GM23338 (cell line): Measurements from ENCODE around the gene MAP4K5. TPM values are rescaled to one million over a fixed set of nuclear protein-coding genes. Genes with fewer than 3 reads are reported as not detected.

Source experiments
- ATAC-seq: fragments of 200-7000 bp; cut with Tn5 transposase; 3 replicates; pipeline ENCODE4 v1.9.1; 2020
- DNase-seq: peaks from one replicate; pipeline ENCODE4 v3.0.0-alpha.2; 2015; ENCODE audit warnings: low spot score
- H2AFZ ChIP-seq: fragments of 200-600 bp; sonication (generic); 2 replicates; pipeline ENCODE4 v1.8.0; 2016; ENCODE audit warnings: antibody characterized with exemption, mild to moderate bottlenecking, moderate library complexity
- H3F3A ChIP-seq: fragments of 200-600 bp; sonication (generic); replicated peaks from 2 replicates; pipeline ENCODE4 v1.8.0; 2017; ENCODE audit warnings: antibody characterized with exemption, mixed run types, low read depth
- H3K27ac ChIP-seq: fragments of 200-600 bp; sonication (generic); 2 replicates; pipeline ENCODE4 v1.6.1; 2016; ENCODE audit warnings: low read depth
- H3K27me3 ChIP-seq: fragments of 200-600 bp; sonication (generic); 2 replicates; pipeline ENCODE4 v1.8.0; 2016; ENCODE audit warnings: mild to moderate bottlenecking, mixed run types, moderate library complexity; ENCODE audit not compliant: insufficient read depth
- H3K36me3 ChIP-seq: fragments of 200-600 bp; sonication (generic); 2 replicates; pipeline ENCODE4 v1.8.0; 2016; ENCODE audit warnings: mild to moderate bottlenecking; ENCODE audit not compliant: insufficient read depth
- H3K4me1 ChIP-seq: fragments of 200-600 bp; sonication (generic); 2 replicates; pipeline ENCODE4 v1.8.0; 2016; ENCODE audit warnings: mild to moderate bottlenecking, moderate library complexity; ENCODE audit not compliant: insufficient read depth
- H3K4me2 ChIP-seq: fragments of 200-600 bp; sonication (generic); 2 replicates; pipeline ENCODE4 v1.7.1; 2017; ENCODE audit warnings: mixed run types
- H3K4me3 ChIP-seq: fragments of 200-600 bp; sonication (generic); 2 replicates; pipeline ENCODE4 v1.6.1; 2016; ENCODE audit warnings: mixed run types
- H3K79me2 ChIP-seq: fragments of 200-600 bp; sonication (generic); replicated peaks from 2 replicates; pipeline ENCODE4 v1.8.0; 2017; ENCODE audit warnings: mild to moderate bottlenecking; ENCODE audit not compliant: insufficient read depth
- H3K9me2 ChIP-seq: fragments of 200-600 bp; sonication (generic); 2 replicates; pipeline ENCODE4 v1.8.0; 2017; ENCODE audit not compliant: insufficient read depth
- H4K20me1 ChIP-seq: fragments of 200-600 bp; sonication (generic); replicated peaks from 2 replicates; pipeline ENCODE4 v1.8.0; 2017; ENCODE audit warnings: mild to moderate bottlenecking; ENCODE audit not compliant: insufficient read depth
- H3K27ac Mint-ChIP-seq: 2 replicates; pipeline ENCODE4 v1.8.0; 2020; ENCODE audit warnings: inconsistent platforms, mild to moderate bottlenecking, moderate library complexity, mixed read lengths
- H3K27me3 Mint-ChIP-seq: 3 replicates; pipeline ENCODE4 v1.8.0; 2022; ENCODE audit warnings: low read depth, mild to moderate bottlenecking, moderate library complexity, mixed read lengths, inconsistent platforms; ENCODE audit not compliant: insufficient read depth, poor library complexity
- H3K36me3 Mint-ChIP-seq: 3 replicates; pipeline ENCODE4 v1.8.0; 2021; ENCODE audit warnings: low read depth, mild to moderate bottlenecking, inconsistent platforms, moderate library complexity, mixed read lengths
- H3K4me1 Mint-ChIP-seq: 3 replicates; pipeline ENCODE4 v1.8.0; 2020; ENCODE audit warnings: mild to moderate bottlenecking, inconsistent platforms, mixed read lengths
- H3K4me3 Mint-ChIP-seq: 3 replicates; pipeline ENCODE4 v1.8.0; 2021; ENCODE audit warnings: moderate library complexity, mild to moderate bottlenecking, inconsistent platforms, mixed read lengths
- H3K9me3 Mint-ChIP-seq: 3 replicates; pipeline ENCODE4 v1.8.0; 2020; ENCODE audit warnings: moderate library complexity, mild to moderate bottlenecking, inconsistent platforms, mixed read lengths
- JUNB ChIP-seq: IDR thresholded peaks from one replicate; pipeline ENCODE4 v1.6.1; 2016; ENCODE audit warnings: antibody characterized with exemption; ENCODE audit not compliant: unreplicated experiment
- NANOG ChIP-seq: IDR thresholded peaks from 2 replicates; pipeline ENCODE4 v1.6.1; 2016; ENCODE audit warnings: antibody characterized with exemption, borderline replicate concordance
- POLR2AphosphoS5 ChIP-seq: IDR thresholded peaks from 2 replicates; pipeline ENCODE4 v1.6.1; 2016; ENCODE audit warnings: antibody characterized with exemption, low read depth
- STAT1 ChIP-seq: IDR thresholded peaks from one replicate; pipeline ENCODE4 v1.6.1; 2016; ENCODE audit warnings: antibody characterized with exemption; ENCODE audit not compliant: unreplicated experiment
- ZNF114 ChIP-seq: fragments of 250-450 bp; sonication (Bioruptor Pico); IDR thresholded peaks from 2 replicates; pipeline ENCODE4 v1.5.0; 2020; ENCODE audit warnings: mild to moderate bottlenecking, moderate library complexity
- ZNF331 ChIP-seq: fragments of 250-450 bp; sonication (Bioruptor Pico); IDR thresholded peaks from 2 replicates; pipeline ENCODE4 v1.5.0; 2020; ENCODE audit warnings: low read depth, mild to moderate bottlenecking, moderate library complexity
- polyA plus RNA-seq: library from polyadenylated mRNA; unstranded; fragments of >200 nt; fragmentation: Nextera tagmentation; extraction: Ambion mirVana; gene quantifications from 2 replicates; pipeline ENCODE4 v1.2.1, GENCODE V29; 2016
- total RNA-seq: library from RNA; depleted of rRNA; stranded (reverse); fragments of >200 nt; shearing (Covaris generic); gene quantifications from 2 replicates; pipeline ENCODE4 v1.2.3, GENCODE V29; 2014
- TF ChIP-seq, protein P1 (sequence below), 2 experiments: fragments of 200-600 bp in 1 of 2; sonication (generic) in 1 of 2; conservative IDR thresholded peaks; 2 replicates each; pipeline versions ENCODE4 v1.5.1 to v1.6.1; 2016 to 2017; ENCODE audit warnings: antibody characterized with exemption in 2 of 2, low read depth in 2 of 2, mild to moderate bottlenecking in 2 of 2, moderate library complexity in 1 of 2
- TF ChIP-seq, protein P2 (sequence below): IDR thresholded peaks from 2 replicates; pipeline ENCODE4 v1.6.1; 2016; ENCODE audit warnings: antibody characterized with exemption
- TF ChIP-seq, protein P3 (sequence below): IDR thresholded peaks from one replicate; pipeline ENCODE4 v1.6.1; 2018; ENCODE audit warnings: antibody characterized with exemption; ENCODE audit not compliant: unreplicated experiment
- TF ChIP-seq, protein P4 (sequence below): fragments of 250-450 bp; sonication (Bioruptor Pico); IDR thresholded peaks from 2 replicates; pipeline ENCODE4 v1.5.0; 2020; ENCODE audit warnings: mild to moderate bottlenecking, moderate library complexity

The MAP4K5 gene
- total and polyA plus RNA-seq, 2 experiments from 2014 or later, result 71.4 to 74.6 TPM

DNA sequence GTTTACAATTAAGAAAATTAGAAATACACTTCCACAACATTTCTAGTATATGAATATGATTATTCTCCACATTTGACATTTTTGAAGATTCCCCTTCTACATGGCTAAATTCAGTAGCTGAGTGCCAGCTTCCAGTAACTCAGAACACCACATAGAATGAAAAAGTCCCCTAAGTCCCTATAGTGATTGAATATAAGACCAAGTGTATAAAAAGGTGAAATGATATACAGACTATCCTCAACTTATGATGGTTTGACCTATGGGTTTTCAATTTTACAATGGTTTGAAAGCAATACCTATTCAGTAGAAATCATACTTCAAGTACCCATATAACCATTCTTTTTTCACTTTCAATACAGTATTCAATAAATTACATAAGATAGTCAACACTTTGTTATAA, 43.4 kb upstream of the MAP4K5 start (continued):
- TF ChIP-seq, protein P1, sequence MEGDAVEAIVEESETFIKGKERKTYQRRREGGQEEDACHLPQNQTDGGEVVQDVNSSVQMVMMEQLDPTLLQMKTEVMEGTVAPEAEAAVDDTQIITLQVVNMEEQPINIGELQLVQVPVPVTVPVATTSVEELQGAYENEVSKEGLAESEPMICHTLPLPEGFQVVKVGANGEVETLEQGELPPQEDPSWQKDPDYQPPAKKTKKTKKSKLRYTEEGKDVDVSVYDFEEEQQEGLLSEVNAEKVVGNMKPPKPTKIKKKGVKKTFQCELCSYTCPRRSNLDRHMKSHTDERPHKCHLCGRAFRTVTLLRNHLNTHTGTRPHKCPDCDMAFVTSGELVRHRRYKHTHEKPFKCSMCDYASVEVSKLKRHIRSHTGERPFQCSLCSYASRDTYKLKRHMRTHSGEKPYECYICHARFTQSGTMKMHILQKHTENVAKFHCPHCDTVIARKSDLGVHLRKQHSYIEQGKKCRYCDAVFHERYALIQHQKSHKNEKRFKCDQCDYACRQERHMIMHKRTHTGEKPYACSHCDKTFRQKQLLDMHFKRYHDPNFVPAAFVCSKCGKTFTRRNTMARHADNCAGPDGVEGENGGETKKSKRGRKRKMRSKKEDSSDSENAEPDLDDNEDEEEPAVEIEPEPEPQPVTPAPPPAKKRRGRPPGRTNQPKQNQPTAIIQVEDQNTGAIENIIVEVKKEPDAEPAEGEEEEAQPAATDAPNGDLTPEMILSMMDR (conservative IDR thresholded peaks at IDR 0.05; ENCODE audit: low read depth in 2 of 2), result no peak
- TF ChIP-seq STAT1 (no peak), POLR2AphosphoS5 (no peak), NANOG (no peak), ZNF331 (CRISPR knock-in tag) (no peak)

DNA sequence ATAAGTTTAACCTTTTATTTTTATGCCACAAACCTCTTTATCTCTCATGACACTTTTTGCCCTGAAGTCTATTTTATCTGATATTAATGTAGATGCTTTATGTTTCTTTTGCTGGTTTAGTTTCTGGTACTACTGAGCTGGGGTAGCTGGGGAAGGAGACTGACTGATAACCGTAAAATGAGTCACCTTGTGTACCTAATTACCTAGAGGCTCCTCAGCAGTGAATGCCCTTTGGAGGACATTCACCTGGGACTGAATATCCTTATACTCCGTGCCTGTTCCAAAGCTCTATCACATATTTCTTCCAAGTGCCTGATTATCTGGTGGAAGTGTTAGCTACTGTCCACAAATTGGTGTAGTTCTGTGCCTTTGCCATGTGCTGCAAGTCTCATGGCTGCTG, 41.5 kb upstream of the MAP4K5 start:
- H3K36me3 Mint-ChIP-seq, result peaks cover 14% of the 10 kb centered on the region; the same call in 1 of the 3 replicates
- no peak overlapping the region for H3K4me3 Mint-ChIP-seq
- Histone ChIP-seq H3K27ac (no peak overlapping the region), H3K27me3 (no peaks in the 10 kb centered on the region), H3K4me3 (no peak overlapping the region), H3K4me1 (no peaks in the 10 kb centered on the region), H3F3A (no peaks in the 10 kb centered on the region), H3K9me2 (no peaks in the 10 kb centered on the region), H3K4me2 (no peak overlapping the region), H4K20me1 (no peaks in the 10 kb centered on the region), H3K36me3 (no peaks in the 10 kb centered on the region), H2AFZ (no peak overlapping the region), H3K79me2 (no peaks in the 10 kb centered on the region)
- H3K27me3 Mint-ChIP-seq, result no peaks in the 10 kb centered on the region
- DNase-seq (no peak), ATAC-seq (no peak)
- H3K27ac Mint-ChIP-seq, result no peak overlapping the region
- peaks cover under 1% of the 10 kb centered on the region; the same call in 2 of the 3 replicates for H3K4me1 Mint-ChIP-seq
- H3K9me3 Mint-ChIP-seq, result peaks cover 16% of the 10 kb centered on the region
- TF ChIP-seq, protein P2, sequence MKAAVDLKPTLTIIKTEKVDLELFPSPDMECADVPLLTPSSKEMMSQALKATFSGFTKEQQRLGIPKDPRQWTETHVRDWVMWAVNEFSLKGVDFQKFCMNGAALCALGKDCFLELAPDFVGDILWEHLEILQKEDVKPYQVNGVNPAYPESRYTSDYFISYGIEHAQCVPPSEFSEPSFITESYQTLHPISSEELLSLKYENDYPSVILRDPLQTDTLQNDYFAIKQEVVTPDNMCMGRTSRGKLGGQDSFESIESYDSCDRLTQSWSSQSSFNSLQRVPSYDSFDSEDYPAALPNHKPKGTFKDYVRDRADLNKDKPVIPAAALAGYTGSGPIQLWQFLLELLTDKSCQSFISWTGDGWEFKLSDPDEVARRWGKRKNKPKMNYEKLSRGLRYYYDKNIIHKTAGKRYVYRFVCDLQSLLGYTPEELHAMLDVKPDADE, result no peak
- TF ChIP-seq ZNF114 (no peak), JUNB (no peak), POLR2AphosphoS5 (no peak), ZNF331 (CRISPR knock-in tag) (no peak), NANOG (no peak)
- TF ChIP-seq, protein P3, sequence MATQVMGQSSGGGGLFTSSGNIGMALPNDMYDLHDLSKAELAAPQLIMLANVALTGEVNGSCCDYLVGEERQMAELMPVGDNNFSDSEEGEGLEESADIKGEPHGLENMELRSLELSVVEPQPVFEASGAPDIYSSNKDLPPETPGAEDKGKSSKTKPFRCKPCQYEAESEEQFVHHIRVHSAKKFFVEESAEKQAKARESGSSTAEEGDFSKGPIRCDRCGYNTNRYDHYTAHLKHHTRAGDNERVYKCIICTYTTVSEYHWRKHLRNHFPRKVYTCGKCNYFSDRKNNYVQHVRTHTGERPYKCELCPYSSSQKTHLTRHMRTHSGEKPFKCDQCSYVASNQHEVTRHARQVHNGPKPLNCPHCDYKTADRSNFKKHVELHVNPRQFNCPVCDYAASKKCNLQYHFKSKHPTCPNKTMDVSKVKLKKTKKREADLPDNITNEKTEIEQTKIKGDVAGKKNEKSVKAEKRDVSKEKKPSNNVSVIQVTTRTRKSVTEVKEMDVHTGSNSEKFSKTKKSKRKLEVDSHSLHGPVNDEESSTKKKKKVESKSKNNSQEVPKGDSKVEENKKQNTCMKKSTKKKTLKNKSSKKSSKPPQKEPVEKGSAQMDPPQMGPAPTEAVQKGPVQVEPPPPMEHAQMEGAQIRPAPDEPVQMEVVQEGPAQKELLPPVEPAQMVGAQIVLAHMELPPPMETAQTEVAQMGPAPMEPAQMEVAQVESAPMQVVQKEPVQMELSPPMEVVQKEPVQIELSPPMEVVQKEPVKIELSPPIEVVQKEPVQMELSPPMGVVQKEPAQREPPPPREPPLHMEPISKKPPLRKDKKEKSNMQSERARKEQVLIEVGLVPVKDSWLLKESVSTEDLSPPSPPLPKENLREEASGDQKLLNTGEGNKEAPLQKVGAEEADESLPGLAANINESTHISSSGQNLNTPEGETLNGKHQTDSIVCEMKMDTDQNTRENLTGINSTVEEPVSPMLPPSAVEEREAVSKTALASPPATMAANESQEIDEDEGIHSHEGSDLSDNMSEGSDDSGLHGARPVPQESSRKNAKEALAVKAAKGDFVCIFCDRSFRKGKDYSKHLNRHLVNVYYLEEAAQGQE, result no peak
- TF ChIP-seq, protein P4, sequence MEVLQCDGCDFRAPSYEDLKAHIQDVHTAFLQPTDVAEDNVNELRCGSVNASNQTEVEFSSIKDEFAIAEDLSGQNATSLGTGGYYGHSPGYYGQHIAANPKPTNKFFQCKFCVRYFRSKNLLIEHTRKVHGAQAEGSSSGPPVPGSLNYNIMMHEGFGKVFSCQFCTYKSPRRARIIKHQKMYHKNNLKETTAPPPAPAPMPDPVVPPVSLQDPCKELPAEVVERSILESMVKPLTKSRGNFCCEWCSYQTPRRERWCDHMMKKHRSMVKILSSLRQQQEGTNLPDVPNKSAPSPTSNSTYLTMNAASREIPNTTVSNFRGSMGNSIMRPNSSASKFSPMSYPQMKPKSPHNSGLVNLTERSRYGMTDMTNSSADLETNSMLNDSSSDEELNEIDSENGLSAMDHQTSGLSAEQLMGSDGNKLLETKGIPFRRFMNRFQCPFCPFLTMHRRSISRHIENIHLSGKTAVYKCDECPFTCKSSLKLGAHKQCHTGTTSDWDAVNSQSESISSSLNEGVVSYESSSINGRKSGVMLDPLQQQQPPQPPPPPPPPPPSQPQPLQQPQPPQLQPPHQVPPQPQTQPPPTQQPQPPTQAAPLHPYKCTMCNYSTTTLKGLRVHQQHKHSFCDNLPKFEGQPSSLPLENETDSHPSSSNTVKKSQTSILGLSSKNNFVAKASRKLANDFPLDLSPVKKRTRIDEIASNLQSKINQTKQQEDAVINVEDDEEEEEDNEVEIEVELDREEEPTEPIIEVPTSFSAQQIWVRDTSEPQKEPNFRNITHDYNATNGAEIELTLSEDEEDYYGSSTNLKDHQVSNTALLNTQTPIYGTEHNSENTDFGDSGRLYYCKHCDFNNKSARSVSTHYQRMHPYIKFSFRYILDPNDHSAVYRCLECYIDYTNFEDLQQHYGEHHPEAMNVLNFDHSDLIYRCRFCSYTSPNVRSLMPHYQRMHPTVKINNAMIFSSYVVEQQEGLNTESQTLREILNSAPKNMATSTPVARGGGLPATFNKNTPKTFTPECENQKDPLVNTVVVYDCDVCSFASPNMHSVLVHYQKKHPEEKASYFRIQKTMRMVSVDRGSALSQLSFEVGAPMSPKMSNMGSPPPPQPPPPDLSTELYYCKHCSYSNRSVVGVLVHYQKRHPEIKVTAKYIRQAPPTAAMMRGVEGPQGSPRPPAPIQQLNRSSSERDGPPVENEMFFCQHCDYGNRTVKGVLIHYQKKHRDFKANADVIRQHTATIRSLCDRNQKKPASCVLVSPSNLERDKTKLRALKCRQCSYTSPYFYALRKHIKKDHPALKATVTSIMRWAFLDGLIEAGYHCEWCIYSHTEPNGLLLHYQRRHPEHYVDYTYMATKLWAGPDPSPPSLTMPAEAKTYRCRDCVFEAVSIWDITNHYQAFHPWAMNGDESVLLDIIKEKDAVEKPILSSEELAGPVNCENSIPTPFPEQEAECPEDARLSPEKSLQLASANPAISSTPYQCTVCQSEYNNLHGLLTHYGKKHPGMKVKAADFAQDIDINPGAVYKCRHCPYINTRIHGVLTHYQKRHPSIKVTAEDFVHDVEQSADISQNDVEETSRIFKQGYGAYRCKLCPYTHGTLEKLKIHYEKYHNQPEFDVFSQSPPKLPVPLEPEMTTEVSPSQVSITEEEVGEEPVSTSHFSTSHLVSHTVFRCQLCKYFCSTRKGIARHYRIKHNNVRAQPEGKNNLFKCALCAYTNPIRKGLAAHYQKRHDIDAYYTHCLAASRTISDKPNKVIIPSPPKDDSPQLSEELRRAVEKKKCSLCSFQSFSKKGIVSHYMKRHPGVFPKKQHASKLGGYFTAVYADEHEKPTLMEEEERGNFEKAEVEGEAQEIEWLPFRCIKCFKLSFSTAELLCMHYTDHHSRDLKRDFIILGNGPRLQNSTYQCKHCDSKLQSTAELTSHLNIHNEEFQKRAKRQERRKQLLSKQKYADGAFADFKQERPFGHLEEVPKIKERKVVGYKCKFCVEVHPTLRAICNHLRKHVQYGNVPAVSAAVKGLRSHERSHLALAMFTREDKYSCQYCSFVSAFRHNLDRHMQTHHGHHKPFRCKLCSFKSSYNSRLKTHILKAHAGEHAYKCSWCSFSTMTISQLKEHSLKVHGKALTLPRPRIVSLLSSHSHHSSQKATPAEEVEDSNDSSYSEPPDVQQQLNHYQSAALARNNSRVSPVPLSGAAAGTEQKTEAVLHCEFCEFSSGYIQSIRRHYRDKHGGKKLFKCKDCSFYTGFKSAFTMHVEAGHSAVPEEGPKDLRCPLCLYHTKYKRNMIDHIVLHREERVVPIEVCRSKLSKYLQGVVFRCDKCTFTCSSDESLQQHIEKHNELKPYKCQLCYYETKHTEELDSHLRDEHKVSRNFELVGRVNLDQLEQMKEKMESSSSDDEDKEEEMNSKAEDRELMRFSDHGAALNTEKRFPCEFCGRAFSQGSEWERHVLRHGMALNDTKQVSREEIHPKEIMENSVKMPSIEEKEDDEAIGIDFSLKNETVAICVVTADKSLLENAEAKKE (CRISPR knock-in tag), result no peak
- TF ChIP-seq, protein P1 (conservative IDR thresholded peaks at IDR 0.05; ENCODE audit: low read depth in 2 of 2), result no peak
